PC-3 (cell line): Measurements from ENCODE around the gene PRKCE.

Experiments used
- EZH2 ChIP-seq: fragments of 300-600 bp; sonication (generic); IDR thresholded peaks from one replicate; pipeline ENCODE4 v1.6.1; 2017; ENCODE audit warnings: antibody characterized with exemption, mild to moderate bottlenecking, low read length; ENCODE audit not compliant: unreplicated experiment
- TF ChIP-seq, protein P1 (sequence below): fragments of 300-600 bp; sonication (generic); conservative IDR thresholded peaks from 2 replicates; pipeline ENCODE4 v1.5.1; 2017; ENCODE audit warnings: antibody characterized with exemption, low read depth, mild to moderate bottlenecking, low read length

- TF ChIP-seq, protein P1, sequence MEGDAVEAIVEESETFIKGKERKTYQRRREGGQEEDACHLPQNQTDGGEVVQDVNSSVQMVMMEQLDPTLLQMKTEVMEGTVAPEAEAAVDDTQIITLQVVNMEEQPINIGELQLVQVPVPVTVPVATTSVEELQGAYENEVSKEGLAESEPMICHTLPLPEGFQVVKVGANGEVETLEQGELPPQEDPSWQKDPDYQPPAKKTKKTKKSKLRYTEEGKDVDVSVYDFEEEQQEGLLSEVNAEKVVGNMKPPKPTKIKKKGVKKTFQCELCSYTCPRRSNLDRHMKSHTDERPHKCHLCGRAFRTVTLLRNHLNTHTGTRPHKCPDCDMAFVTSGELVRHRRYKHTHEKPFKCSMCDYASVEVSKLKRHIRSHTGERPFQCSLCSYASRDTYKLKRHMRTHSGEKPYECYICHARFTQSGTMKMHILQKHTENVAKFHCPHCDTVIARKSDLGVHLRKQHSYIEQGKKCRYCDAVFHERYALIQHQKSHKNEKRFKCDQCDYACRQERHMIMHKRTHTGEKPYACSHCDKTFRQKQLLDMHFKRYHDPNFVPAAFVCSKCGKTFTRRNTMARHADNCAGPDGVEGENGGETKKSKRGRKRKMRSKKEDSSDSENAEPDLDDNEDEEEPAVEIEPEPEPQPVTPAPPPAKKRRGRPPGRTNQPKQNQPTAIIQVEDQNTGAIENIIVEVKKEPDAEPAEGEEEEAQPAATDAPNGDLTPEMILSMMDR, result no peak
- no peak for TF ChIP-seq EZH2
Measured at GRCh38 chr2:45722477-45722876, 71.0 kb downstream of the PRKCE start.
